ENCODE data around the gene ATP11A.

Gene ATP11A

GRCh38 chr13:112888238-112889111 is 198.6 kb downstream of the ATP11A start:
- in situ Hi-C loops (cut with HindIII; ENCODE audit: low sequenced_read_pairs): no loop called here

- in situ Hi-C loops (cut with HindIII; ENCODE audit: low sequenced_read_pairs): no loop called here
These were observed 199.8 kb downstream of the ATP11A start for GRCh38 chr13:112889351-112890290.

- in situ Hi-C loops (cut with HindIII; ENCODE audit: low sequenced_read_pairs): no loop called here
These were observed 200.7 kb downstream of the ATP11A start for GRCh38 chr13:112890316-112891145.

- in situ Hi-C loops (cut with HindIII; ENCODE audit: low sequenced_read_pairs): no loop called here
These were observed 201.9 kb downstream of the ATP11A start for GRCh38 chr13:112891477-112892401.

GRCh38 chr13:112892426-112893206 is 202.8 kb downstream of the ATP11A start:
- in situ Hi-C loops (cut with HindIII; ENCODE audit: low sequenced_read_pairs): no loop called here

- in situ Hi-C loops (cut with HindIII; ENCODE audit: low sequenced_read_pairs): no loop called here
These were observed 203.3 kb downstream of the ATP11A start for GRCh38 chr13:112893207-112893569.

- in situ Hi-C loops (cut with HindIII; ENCODE audit: low sequenced_read_pairs): no loop called here
These were observed 204.0 kb downstream of the ATP11A start for GRCh38 chr13:112893570-112894422.

- in situ Hi-C loops (cut with HindIII; ENCODE audit: low sequenced_read_pairs): no loop called here
These were observed 204.5 kb downstream of the ATP11A start for GRCh38 chr13:112894423-112894672.

- in situ Hi-C loops (cut with HindIII; ENCODE audit: low sequenced_read_pairs): no loop called here
These were observed 205.0 kb downstream of the ATP11A start for GRCh38 chr13:112894673-112895481.

GRCh38 chr13:112895521-112896465 is 206.0 kb downstream of the ATP11A start:
- in situ Hi-C loops (cut with HindIII; ENCODE audit: low sequenced_read_pairs): no loop called here

GRCh38 chr13:112896736-112897602 is 207.1 kb downstream of the ATP11A start:
- in situ Hi-C loops (cut with HindIII; ENCODE audit: low sequenced_read_pairs): no loop called here

- in situ Hi-C loops (cut with HindIII; ENCODE audit: low sequenced_read_pairs): no loop called here
These were observed 207.7 kb downstream of the ATP11A start for GRCh38 chr13:112897603-112897955.

- in situ Hi-C loops (cut with HindIII; ENCODE audit: low sequenced_read_pairs): no loop called here
These were observed 208.2 kb downstream of the ATP11A start for GRCh38 chr13:112897956-112898620.

GRCh38 chr13:112898621-112899280 is 208.9 kb downstream of the ATP11A start:
- in situ Hi-C loops (cut with HindIII; ENCODE audit: low sequenced_read_pairs): no loop called here
